Testis (tissue), 3 donors: ENCODE data around the gene RNU4-1. TPM values are rescaled to one million over a fixed set of nuclear protein-coding genes. Genes with fewer than 3 reads are reported as not detected.

Experiments used
- DNase-seq: peaks from one replicate; pipeline ENCODE4 v3.0.0-alpha.2; 2019
- H3K27ac ChIP-seq, 2 donors: fragments of 200-600 bp; sonication (generic); one replicate each; pipeline ENCODE4 v1.5.1; 2019
- H3K27me3 ChIP-seq: fragments of 200-600 bp; sonication (generic); one replicate; pipeline ENCODE4 v1.5.1; 2019
- H3K36me3 ChIP-seq: fragments of 200-600 bp; sonication (generic); one replicate; pipeline ENCODE4 v1.5.1; 2017; ENCODE audit warnings: low read depth; ENCODE audit errors: missing control alignments
- H3K4me1 ChIP-seq: fragments of 200-600 bp; sonication (generic); one replicate; pipeline ENCODE4 v1.5.1; 2019
- H3K4me3 ChIP-seq, 2 donors: fragments of 200-600 bp; sonication (generic); one replicate each; pipeline ENCODE4 v1.5.1; 2017 to 2019
- H3K9me3 ChIP-seq: fragments of 200-600 bp; sonication (generic); one replicate; pipeline ENCODE4 v1.5.1; 2017
- CTCF ChIP-seq, 3 experiments: fragments of 450-650 bp in 2 of 3; fragments of 200-600 bp in 1 of 3; sonication (generic) in 1 of 3; IDR thresholded peaks; one replicate each; pipeline ENCODE4 v1.5.1; 2016 to 2019; ENCODE audit warnings: antibody characterized with exemption in 3 of 3, mild to moderate bottlenecking in 2 of 3, moderate library complexity in 1 of 3
- POLR2A ChIP-seq: fragments of 450-650 bp; IDR thresholded peaks from one replicate; pipeline ENCODE4 v1.6.1; 2017; ENCODE audit warnings: antibody characterized with exemption, mild to moderate bottlenecking, moderate library complexity
- WGBS, 2 donors: methylation state at CpG; one replicate each; pipeline ENCODE4 v1.1.5; 2018; 5-methylcytosine and 5-hydroxymethylcytosine counted together
- intact Hi-C: fragments of 100-400 bp; cut with DNase I; formaldehyde crosslinking; loops from one replicate; pipeline ENCODE4 v1.15.1; 2023; ENCODE audit warnings: low total_unique reads
- polyA plus RNA-seq: library from polyadenylated mRNA; stranded (reverse); fragments of 350-450 nt; fragmentation: Illumina TruSeq; extraction: RNeasy Lipid Tissue Mini Kit (QIAGEN cat#74804); gene quantifications from one replicate; pipeline ENCODE4 v1.2.3, GENCODE V29; 2014; ENCODE audit warnings: low read depth, low replicate concordance; ENCODE audit not compliant: insufficient read depth
- total RNA-seq, 2 donors: library from RNA; depleted of rRNA; stranded (reverse); fragments of >200 nt; gene quantifications; one replicate each; pipeline ENCODE4 v1.2.3, GENCODE V29; 2016

Gene RNU4-1
- total and polyA plus RNA-seq, 3 donors from 2014 or later = under 0.01 TPM; not detected in 1

- 73 to 87% methylated on average over 7 of the region's 7 CpGs for WGBS, 2 donors
- H3K36me3 ChIP-seq = no peaks in the 10 kb centered on the region
- H3K27ac ChIP-seq = no peak overlapping the region
- H3K4me3 ChIP-seq = no peak overlapping the region
- DNase-seq = no peak
- intact Hi-C loops = no loop called here
- no peaks in the 10 kb centered on the region for H3K4me1 ChIP-seq
- no peaks in the 10 kb centered on the region for H3K27me3 ChIP-seq
- TF ChIP-seq CTCF (IDR thresholded peaks at IDR 0.05) = no peak
- no peak for TF ChIP-seq POLR2A
- no peaks in the 10 kb centered on the region for H3K9me3 ChIP-seq
Observed at GRCh38 chr12:120283318-120283717, 9.7 kb downstream of the RNU4-1 start.

DNA sequence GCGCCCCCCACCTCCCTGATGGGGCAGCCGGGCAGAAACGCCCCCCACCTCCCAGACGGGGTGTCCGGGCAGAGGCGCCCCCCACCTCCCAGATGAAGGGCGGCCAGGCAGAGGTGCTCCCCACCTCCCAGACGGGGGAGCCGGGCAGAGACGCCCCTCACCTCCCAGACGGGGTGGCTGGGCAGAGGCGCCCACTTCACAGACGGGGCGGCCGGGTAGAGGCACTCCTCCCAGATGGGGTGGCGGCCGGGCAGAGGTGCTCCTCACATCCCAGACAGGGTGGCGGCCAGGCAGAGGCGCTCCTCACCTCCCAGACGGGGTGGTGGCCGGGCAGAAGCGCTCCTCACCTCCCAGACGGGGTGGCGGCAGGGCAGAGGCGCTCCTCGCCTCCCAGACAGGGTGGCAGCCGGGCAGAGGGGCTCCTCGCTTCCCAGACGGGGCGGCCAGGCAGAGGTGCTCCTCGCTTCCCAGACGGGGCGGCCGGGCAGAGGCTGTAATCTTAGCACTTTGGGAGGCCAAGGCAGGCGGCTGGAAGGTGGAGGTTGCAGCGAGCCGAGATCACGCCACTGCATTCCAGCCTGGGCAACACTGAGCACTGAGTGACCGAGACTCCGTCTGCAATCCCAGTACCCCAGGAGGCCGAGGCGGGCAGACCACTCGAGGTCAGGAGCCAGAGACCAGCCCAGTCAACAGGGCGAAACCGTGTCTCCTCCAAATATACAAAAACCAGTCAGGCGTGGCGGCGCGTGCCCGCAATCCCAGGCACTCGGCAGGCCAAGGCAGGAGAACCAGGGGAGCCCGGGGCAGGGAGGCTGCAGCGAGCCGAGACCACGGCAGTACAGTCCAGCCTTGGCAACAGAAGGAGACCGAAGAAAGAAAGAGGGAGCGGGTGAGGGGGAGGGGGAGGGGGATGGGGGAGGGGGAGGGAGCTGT, 14.6 kb downstream of the RNU4-1 start:
- no peak overlapping the region for H3K27ac ChIP-seq
- TF ChIP-seq CTCF (IDR thresholded peaks at IDR 0.05) = no peak
- TF ChIP-seq POLR2A = no peak
- H3K36me3 ChIP-seq = no peaks in the 10 kb centered on the region
- H3K9me3 ChIP-seq = no peaks in the 10 kb centered on the region
- no peak for DNase-seq
- intact Hi-C loops = no loop called here
- no peaks in the 10 kb centered on the region for H3K4me1 ChIP-seq
- no peak overlapping the region for H3K4me3 ChIP-seq
- WGBS, 2 donors = 63 to 91% methylated on average over 21 to 56 of the region's 57 CpGs
- no peaks in the 10 kb centered on the region for H3K27me3 ChIP-seq

GRCh38 chr12:120276734-120277133, 16.3 kb downstream of the RNU4-1 start:
- Histone ChIP-seq H3K9me3 (no peaks in the 10 kb centered on the region), H3K27me3 (no peaks in the 10 kb centered on the region), H3K36me3 (no peaks in the 10 kb centered on the region), H3K27ac (no peak overlapping the region), H3K4me3 (no peak overlapping the region), H3K4me1 (no peaks in the 10 kb centered on the region)
- TF ChIP-seq CTCF (IDR thresholded peaks at IDR 0.05) (no peak), POLR2A (no peak)
- DNase-seq = no peak
- intact Hi-C loops = no loop called here
- 91 to 95% methylated on average over 6 of the region's 6 CpGs for WGBS, 2 donors

DNA sequence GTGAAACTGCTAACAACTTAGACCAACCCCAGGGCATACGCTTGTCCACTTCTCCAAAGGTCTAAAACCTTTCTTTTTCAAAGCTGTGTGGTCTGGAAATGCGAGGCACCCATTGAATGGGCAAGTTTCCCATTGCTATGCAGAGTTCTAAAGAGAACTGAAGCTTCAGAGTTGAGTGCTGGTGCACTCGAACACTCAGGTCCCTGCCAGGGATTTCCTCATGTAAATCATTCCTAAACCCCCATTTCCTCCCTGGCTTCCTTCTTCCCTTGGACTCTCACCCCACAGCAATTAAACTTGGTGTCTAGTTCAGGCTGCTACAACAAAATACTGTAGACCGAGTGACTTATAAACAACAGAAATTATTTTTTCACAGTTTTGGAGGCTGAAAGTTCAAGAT, 25.3 kb downstream of the RNU4-1 start:
- WGBS, 2 donors = 60 to 61% methylated on average over 4 of the region's 4 CpGs
- DNase-seq = no peak
- Histone ChIP-seq H3K27me3 (no peaks in the 10 kb centered on the region), H3K27ac (no peak overlapping the region), H3K36me3 (no peaks in the 10 kb centered on the region), H3K4me1 (peaks cover 26% of the 10 kb centered on the region), H3K4me3 (no peak overlapping the region), H3K9me3 (no peaks in the 10 kb centered on the region)
- no peak for TF ChIP-seq CTCF (IDR thresholded peaks at IDR 0.05)
- no peak for TF ChIP-seq POLR2A
- intact Hi-C loops = no loop called here
